GM12874 (cell line): ENCODE measurements around the gene MGLL.

ENCODE experiments used
- CTCF ChIP-seq: IDR thresholded peaks from 2 replicates; pipeline ENCODE4 v1.5.1; 2011; ENCODE audit warnings: low read depth, mild to moderate bottlenecking, control low read depth, low read length, moderate library complexity; ENCODE audit not compliant: insufficient read depth

MGLL gene

GRCh38 chr3:127788451-127788909, 33.8 kb downstream of the MGLL start:
- TF ChIP-seq CTCF = no peak

GRCh38 chr3:127787571-127788365, 34.5 kb downstream of the MGLL start:
- TF ChIP-seq CTCF = no peak

GRCh38 chr3:127787071-127787490, 35.2 kb downstream of the MGLL start:
- TF ChIP-seq CTCF = no peak

DNA sequence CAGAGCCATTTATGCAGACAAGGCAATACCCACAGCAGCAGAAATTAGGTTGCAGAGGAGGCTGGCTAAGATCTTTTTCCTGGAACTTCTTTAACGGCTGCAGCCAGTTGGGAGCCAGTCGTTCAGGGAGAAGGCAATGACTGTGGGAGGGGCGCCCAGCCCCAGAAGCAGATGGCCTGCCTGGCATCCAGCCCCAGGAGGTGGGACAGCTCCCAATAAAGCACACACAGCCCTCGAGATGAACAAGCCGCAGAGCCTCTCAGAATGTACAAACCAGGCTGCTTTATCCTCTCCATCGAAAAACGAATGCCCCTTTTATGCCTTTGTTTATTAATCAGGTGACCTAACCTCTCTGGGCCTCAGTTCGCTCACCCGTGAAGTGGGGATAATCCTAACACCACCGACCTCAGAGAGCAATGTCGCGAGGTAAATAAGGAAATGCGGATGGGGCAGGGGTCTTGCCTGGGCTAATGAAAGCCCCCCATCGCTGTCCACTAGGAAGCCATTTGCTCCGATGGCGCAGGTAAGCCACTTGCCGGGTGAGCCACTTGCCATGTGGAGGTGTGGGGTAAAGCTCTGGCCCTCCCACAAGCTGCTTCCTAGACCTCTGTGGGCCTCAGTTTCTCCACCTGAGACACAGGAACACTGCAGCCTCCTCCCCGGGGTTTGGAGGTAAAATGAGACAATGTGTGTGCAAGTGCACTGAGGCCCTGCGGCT, 35.8 kb downstream of the MGLL start:
- TF ChIP-seq CTCF = no peak

- TF ChIP-seq CTCF = no peak
These were observed 36.5 kb downstream of the MGLL start for GRCh38 chr3:127785711-127786265.

- TF ChIP-seq CTCF = no peak
These were observed 37.2 kb downstream of the MGLL start for GRCh38 chr3:127784865-127785710.
